H1 (cell line): Measurements from ENCODE around the gene SDC4. TPM values are rescaled to one million over a fixed set of nuclear protein-coding genes. Genes with fewer than 3 reads are reported as not detected.
"Not testable (repeated sequence)": the region's sequence is repeated elsewhere in the genome, so short reads cannot be mapped to it uniquely, and the experiment has no call there.

Experiments used
- CTCF ChIA-PET: fragments of 300-600 bp; sonication (Branson Sonifier 250); formaldehyde crosslinking; loops from one replicate; lab custom pipeline; 2021; ENCODE audit not compliant: partially characterized antibody; lab: Charles Lee
- POLR2A ChIA-PET: fragments of 300-600 bp; sonication (Branson Sonifier 250); formaldehyde crosslinking; loops from one replicate; lab custom pipeline; 2021; ENCODE audit warnings: inconsistent platforms; ENCODE audit not compliant: partially characterized antibody; lab: Charles Lee
- DNase-seq, 2 experiments: peaks; one replicate each; pipeline versions ENCODE4 v3.0.0 to v3.0.0-alpha.2; 2010 to 2022; ENCODE audit warnings: low spot score in 2 of 2, low read depth in 1 of 2, mixed read lengths in 1 of 2
- FAIRE-seq: peaks from 2 replicates; lab custom pipeline; 2011; peaks lifted over from hg19 to GRCh38; lab: Jason Lieb, UNC
- H2AFZ ChIP-seq: 2 replicates; pipeline ENCODE4 v1.8.1; 2012; ENCODE audit warnings: low read length, inconsistent platforms
- H2AK5ac ChIP-seq: 2 replicates; pipeline ENCODE4 v1.6.1; 2013; ENCODE audit warnings: low read depth, low read length
- H2BK120ac ChIP-seq: replicated peaks from 2 replicates; pipeline ENCODE3; 2013; ENCODE audit warnings: low read depth, low read length, inconsistent platforms
- H2BK12ac ChIP-seq: 2 replicates; pipeline ENCODE4 v1.6.1; 2013; ENCODE audit warnings: low read depth, low read length
- H2BK15ac ChIP-seq: 2 replicates; pipeline ENCODE4 v1.6.1; 2013; ENCODE audit warnings: low read length
- H2BK20ac ChIP-seq: 2 replicates; pipeline ENCODE4 v1.6.1; 2013; ENCODE audit warnings: low read length
- H2BK5ac ChIP-seq: 2 replicates; pipeline ENCODE4 v1.6.1; 2013; ENCODE audit warnings: low read depth, low read length
- H3K14ac ChIP-seq: 2 replicates; pipeline ENCODE4 v1.6.1; 2013; ENCODE audit warnings: inconsistent platforms; ENCODE audit not compliant: insufficient read length
- H3K18ac ChIP-seq: 2 replicates; pipeline ENCODE4 v1.6.1; 2013; ENCODE audit warnings: low read length; ENCODE audit errors: extremely low read depth
- H3K23ac ChIP-seq: 2 replicates; pipeline ENCODE4 v1.6.1; 2013; ENCODE audit warnings: inconsistent platforms; ENCODE audit not compliant: insufficient read length
- H3K23me2 ChIP-seq: 2 replicates; pipeline ENCODE4 v1.6.1; 2013; ENCODE audit warnings: low read depth, low read length
- H3K27ac ChIP-seq: 2 replicates; pipeline ENCODE4 v1.6.1; 2011; ENCODE audit warnings: low read depth, low read length, inconsistent platforms
- H3K27me3 ChIP-seq, 4 experiments: replicated peaks in 1 of 4; 1 replicate in 1 of 4; 2 replicates in 3 of 4; pipeline versions ENCODE4 v1.6.1 to v1.8.1; 2011 to 2013; ENCODE audit warnings: low read length in 3 of 4, mild to moderate bottlenecking in 3 of 4, inconsistent platforms in 2 of 4, mixed read lengths in 2 of 4, moderate library complexity in 1 of 4; ENCODE audit not compliant: control insufficient read depth in 3 of 4, insufficient read depth in 3 of 4; ENCODE audit errors: extremely low read depth in 1 of 4
- H3K36me3 ChIP-seq, 4 experiments: 2 replicates each; pipeline versions ENCODE4 v1.6.1 to v1.8.1; 2011 to 2013; ENCODE audit warnings: mild to moderate bottlenecking in 4 of 4, low read length in 3 of 4, moderate library complexity in 2 of 4, control low read depth in 1 of 4, inconsistent platforms in 1 of 4; ENCODE audit not compliant: insufficient read depth in 4 of 4, control insufficient read depth in 2 of 4
- H3K4ac ChIP-seq: replicated peaks from 2 replicates; pipeline ENCODE3; 2013; ENCODE audit warnings: low read length, low read depth, mixed read lengths, inconsistent platforms; ENCODE audit not compliant: insufficient read length
- H3K4me1 ChIP-seq, 4 experiments: replicated peaks in 1 of 4; 1 replicate in 1 of 4; 2 replicates in 3 of 4; pipeline versions ENCODE4 v1.6.1 to v1.8.1; 2011 to 2013; ENCODE audit warnings: low read length in 3 of 4, inconsistent platforms in 2 of 4, mixed read lengths in 1 of 4; ENCODE audit not compliant: insufficient read depth in 4 of 4, control insufficient read depth in 3 of 4
- H3K4me2 ChIP-seq, 2 experiments: 2 replicates each; pipeline versions ENCODE4 v1.6.1 to v1.8.1; 2011 to 2013; ENCODE audit warnings: low read depth in 2 of 2, low read length in 2 of 2, control low read depth in 1 of 2, inconsistent platforms in 1 of 2, mild to moderate bottlenecking in 1 of 2; ENCODE audit not compliant: insufficient read depth in 1 of 2
- H3K4me3 ChIP-seq, 4 experiments: fragments of 200-600, 300-600 bp in 1 of 4; sonication (generic), shearing (Covaris generic), sonication (Bioruptor Twin) in 1 of 4; 2 replicates each; pipeline versions ENCODE4 v1.5.1 to v1.8.1; 2011 to 2016; ENCODE audit warnings: low read length in 4 of 4, low read depth in 3 of 4, control low read depth in 2 of 4, inconsistent platforms in 2 of 4, mild to moderate bottlenecking in 2 of 4, mixed read lengths in 1 of 4, moderate library complexity in 1 of 4; ENCODE audit not compliant: insufficient read depth in 2 of 4; ENCODE audit errors: extremely low read depth in 1 of 4
- H3K56ac ChIP-seq: replicated peaks from 2 replicates; pipeline ENCODE3; 2013; ENCODE audit warnings: low read depth, mild to moderate bottlenecking, mixed read lengths, low read length, inconsistent platforms; ENCODE audit not compliant: insufficient read length
- H3K79me1 ChIP-seq: 2 replicates; pipeline ENCODE4 v1.6.1; 2013; ENCODE audit warnings: low read depth, low read length, control low read depth
- H3K79me2 ChIP-seq, 2 experiments: 2 replicates each; pipeline versions ENCODE4 v1.6.1 to v1.8.1; 2012 to 2013; ENCODE audit warnings: low read length in 2 of 2, mild to moderate bottlenecking in 2 of 2, inconsistent platforms in 1 of 2; ENCODE audit not compliant: insufficient read depth in 2 of 2, control insufficient read depth in 1 of 2
- H3K9ac ChIP-seq, 4 experiments: replicated peaks in 1 of 4; 1 replicate in 1 of 4; 2 replicates in 3 of 4; pipeline versions ENCODE4 v1.6.1 to v1.8.1; 2011 to 2013; ENCODE audit warnings: low read depth in 3 of 4, low read length in 3 of 4, control low read depth in 2 of 4, mild to moderate bottlenecking in 2 of 4, moderate library complexity in 2 of 4, inconsistent platforms in 1 of 4; ENCODE audit errors: extremely low read depth in 1 of 4
- H3K9me3 ChIP-seq, 2 experiments: 2 replicates each; pipeline versions ENCODE4 v1.6.1 to v1.8.1; 2012 to 2013; ENCODE audit warnings: mild to moderate bottlenecking in 2 of 2, moderate library complexity in 2 of 2, control low read depth in 1 of 2, inconsistent platforms in 1 of 2, low read depth in 1 of 2, low read length in 1 of 2, mixed read lengths in 1 of 2; ENCODE audit not compliant: insufficient read depth in 2 of 2
- H4K20me1 ChIP-seq, 2 experiments: replicated peaks in 1 of 2; 2 replicates each; pipeline versions ENCODE3 to v1.8.1; 2011 to 2013; ENCODE audit warnings: inconsistent platforms in 2 of 2, low read length in 2 of 2, mild to moderate bottlenecking in 1 of 2; ENCODE audit not compliant: insufficient read depth in 2 of 2, control insufficient read depth in 1 of 2
- H4K5ac ChIP-seq: 2 replicates; pipeline ENCODE4 v1.6.1; 2013; ENCODE audit warnings: low read length, low read depth, mixed read lengths, inconsistent platforms; ENCODE audit not compliant: insufficient read length
- H4K8ac ChIP-seq: 2 replicates; pipeline ENCODE4 v1.8.0; 2013; ENCODE audit warnings: mild to moderate bottlenecking, moderate library complexity, low read length, inconsistent platforms; ENCODE audit not compliant: insufficient read depth; ENCODE audit errors: extremely low read depth
- H4K91ac ChIP-seq: replicated peaks from 2 replicates; pipeline ENCODE3; 2013; ENCODE audit warnings: low read length, mixed read lengths, inconsistent platforms; ENCODE audit not compliant: insufficient read length
- NANOG ChIP-seq: IDR thresholded peaks from 2 replicates; pipeline ENCODE4 v1.6.1; 2011; ENCODE audit warnings: low read length, low read depth, mild to moderate bottlenecking, inconsistent platforms; ENCODE audit not compliant: insufficient read depth, poor library complexity, severe bottlenecking
- WGBS, 2 experiments: shearing (Covaris generic) in 1 of 2; methylation state at CpG; one replicate each; pipeline versions ENCODE4 v1.1.6 to v1.1.7; 2013 to 2015; ENCODE audit warnings: low lambda C conversion rate in 2 of 2, mixed read lengths in 2 of 2, inconsistent platforms in 1 of 2, low coverage in 1 of 2, missing lambda C conversion rate in 1 of 2; ENCODE audit not compliant: insufficient replicate concordance in 2 of 2, insufficient coverage in 1 of 2, insufficient read length in 1 of 2; ENCODE audit errors: extremely low coverage in 1 of 2, missing lambda C conversion rate in 1 of 2; 5-methylcytosine and 5-hydroxymethylcytosine counted together
- polyA plus RNA-seq, 7 experiments: library from polyadenylated mRNA; depleted of rRNA in 3 of 7; stranded (reverse) in 5 of 7; unstranded in 2 of 7; fragments of >200 nt in 5 of 7; fragments of 200-250 nt in 2 of 7; gene quantifications; 1 replicate in 5 of 7; 2 replicates in 1 of 7; 4 replicates in 1 of 7; pipeline versions ENCODE4 v1.2.1 to v1.2.3, GENCODE V29; 2011 to 2013; ENCODE audit warnings: missing spikeins in 2 of 7, mixed read lengths in 2 of 7
- total RNA-seq: library from RNA; stranded (reverse); fragmentation: NEBNext Ultra II Directional; extraction: Animal tissue kit (Norgen Biotek cat#: 25700); gene quantifications from 2 replicates; pipeline ENCODE4 v1.2.1, GENCODE V29; 2021

Gene SDC4
- total and polyA plus RNA-seq, 2 of the 8 experiments (the other 6 are each of a cell fraction or from before 2014, with no cell fraction given) = 34.6 to 60.2 TPM

DNA sequence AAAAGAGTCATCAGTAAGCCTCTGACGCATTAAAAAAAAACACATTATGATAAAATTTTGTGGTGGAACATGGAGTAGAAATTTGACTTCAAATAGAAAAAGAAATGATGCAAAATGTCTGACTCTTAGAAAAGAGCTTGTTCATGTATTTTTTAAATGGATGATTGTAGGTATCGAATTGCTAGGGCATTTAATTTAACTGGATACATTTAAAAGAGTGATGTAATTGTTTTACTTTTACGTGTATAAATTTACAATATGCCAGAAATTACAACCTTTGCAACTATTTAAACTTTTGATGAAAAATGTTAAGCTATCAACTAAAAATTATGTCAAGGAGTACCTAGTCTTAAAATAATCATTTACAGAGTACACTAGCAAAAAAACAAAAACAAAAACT is 4.5 kb upstream of the SDC4 start (continued):
- no peak for TF ChIP-seq NANOG

GRCh38 chr20:45350795-45351194 is 2.6 kb upstream of the SDC4 start:
- not testable (repeated sequence) for H2BK12ac ChIP-seq, H3K4ac ChIP-seq, H2AFZ ChIP-seq, H3K36me3 ChIP-seq, H2BK20ac ChIP-seq, H3K9me3 ChIP-seq, H2BK120ac ChIP-seq, H3K23ac ChIP-seq, H3K9ac ChIP-seq, FAIRE-seq, H3K27ac ChIP-seq, H4K8ac ChIP-seq, H3K18ac ChIP-seq, H4K91ac ChIP-seq, H3K27me3 ChIP-seq, H4K5ac ChIP-seq, H2BK15ac ChIP-seq, H4K20me1 ChIP-seq, DNase-seq, H2AK5ac ChIP-seq, H3K4me3 ChIP-seq, H3K14ac ChIP-seq, H3K79me1 ChIP-seq, H2BK5ac ChIP-seq, H3K56ac ChIP-seq, H3K4me2 ChIP-seq
- 93% methylated on average over 10 of the region's 10 CpGs; no CpG with 5 or more reads in 1 of the 2 experiments for WGBS, 2 experiments
- Histone ChIP-seq H3K23me2 (peaks cover 12% of the 10 kb centered on the region; the same call in 1 of the 2 replicates), H3K4me1 (peaks cover 8 to 21% (median 16%) of the 10 kb centered on the region in 4 experiments), H3K79me2 (peaks cover 0 to 21% of the 10 kb centered on the region in 2 experiments; a peak in 2 of 4 replicates)
- ChIA-PET POLR2A (interaction anchor here (1.1 to 1.3 kb wide), 2 partner anchors 12 to 13 kb away, joined by 3 to 4 read pairs; partner anchors contain the start of gene SYS1), CTCF (interaction anchor here (1.1 to 5.9 kb wide), 5 partner anchors 10 to 86 kb away, joined by 3 to 26 read pairs (median 8); partner anchors contain the start of gene SYS1)
